Frontal cortex (tissue), 4 donors: ENCODE results near the gene TBC1D22B. TPM values are rescaled to one million over a fixed set of nuclear protein-coding genes. Genes with fewer than 3 reads are reported as not detected.

Experiments
- DNase-seq, 2 donors: peaks; one replicate each; pipeline ENCODE4 v3.0.0; 2012; ENCODE audit warnings: low spot score in 2 of 2
- FAIRE-seq: peaks from 2 replicates; lab custom pipeline; 2012; peaks lifted over from hg19 to GRCh38; lab: Jason Lieb, UNC
- total RNA-seq: library from RNA; depleted of rRNA; stranded (reverse); fragments of >200 nt; gene quantifications from one replicate; pipeline ENCODE4 v1.2.3, GENCODE V29; 2014
- donor health status: control.
- donor health status: control.
- donor health status: control.

The TBC1D22B gene, protein sequence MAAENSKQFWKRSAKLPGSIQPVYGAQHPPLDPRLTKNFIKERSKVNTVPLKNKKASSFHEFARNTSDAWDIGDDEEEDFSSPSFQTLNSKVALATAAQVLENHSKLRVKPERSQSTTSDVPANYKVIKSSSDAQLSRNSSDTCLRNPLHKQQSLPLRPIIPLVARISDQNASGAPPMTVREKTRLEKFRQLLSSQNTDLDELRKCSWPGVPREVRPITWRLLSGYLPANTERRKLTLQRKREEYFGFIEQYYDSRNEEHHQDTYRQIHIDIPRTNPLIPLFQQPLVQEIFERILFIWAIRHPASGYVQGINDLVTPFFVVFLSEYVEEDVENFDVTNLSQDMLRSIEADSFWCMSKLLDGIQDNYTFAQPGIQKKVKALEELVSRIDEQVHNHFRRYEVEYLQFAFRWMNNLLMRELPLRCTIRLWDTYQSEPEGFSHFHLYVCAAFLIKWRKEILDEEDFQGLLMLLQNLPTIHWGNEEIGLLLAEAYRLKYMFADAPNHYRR
- total RNA-seq = 8.2 TPM

GRCh38 chr6:37257634-37258404 lies at the start of gene TBC1D22B, which contains the start of gene TMEM217:
Gene TBC1D22B (plus strand): TSS chr6:37257772. CDS start chr6:37257918, 146 bp downstream.
Gene TMEM217 (minus strand): TSS chr6:37258144. CDS start chr6:37219030, 39,114 bp downstream.
- DNase-seq = peak; percentile 80 to 98
- peak; percentile 80 for FAIRE-seq

GRCh38 chr6:37207903-37208456 lies 49.6 kb upstream of the TBC1D22B start:
- FAIRE-seq = no peak

GRCh38 chr6:37208793-37209192 lies 48.8 kb upstream of the TBC1D22B start:
- no peak for FAIRE-seq
- DNase-seq = no peak

More at GRCh38 chr6:37207903-37208456, 49.6 kb upstream of the TBC1D22B start:
- peak in 1 of 2 donors; percentile 34 for DNase-seq

- DNase-seq (no peak), FAIRE-seq (no peak)
Observed at GRCh38 chr6:37209461-37210205, 47.9 kb upstream of the TBC1D22B start.

GRCh38 chr6:37210313-37210968 lies 47.1 kb upstream of the TBC1D22B start:
- FAIRE-seq = no peak
- DNase-seq = peak; percentile 54 to 76

GRCh38 chr6:37212268-37212667 lies 45.3 kb upstream of the TBC1D22B start:
- no peak for FAIRE-seq
- no peak for DNase-seq

DNA sequence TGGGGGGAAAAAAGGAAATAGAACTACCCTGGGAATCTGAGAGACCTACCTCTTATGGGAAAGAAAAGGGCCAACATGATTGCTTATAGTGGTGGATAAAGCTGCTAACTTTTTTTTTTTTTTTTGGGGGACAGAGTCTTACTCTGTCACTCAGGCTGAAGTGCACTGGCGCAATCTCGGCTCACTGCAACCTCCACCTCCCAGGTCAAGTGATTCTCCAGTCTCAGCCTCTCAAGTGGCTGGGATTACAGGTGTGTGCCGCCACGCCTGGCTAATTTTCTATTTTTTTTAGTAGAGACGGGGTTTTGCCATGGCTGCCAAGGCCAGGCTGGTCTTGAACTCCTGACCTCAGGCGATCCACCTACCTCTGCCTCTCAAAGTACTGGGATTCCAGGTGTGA lies 39.5 kb upstream of the TBC1D22B start:
- FAIRE-seq (no peak), DNase-seq (no peak)

- FAIRE-seq = no peak
- no peak for DNase-seq
Observed at GRCh38 chr6:37218511-37218910, 39.1 kb upstream of the TBC1D22B start.

DNA sequence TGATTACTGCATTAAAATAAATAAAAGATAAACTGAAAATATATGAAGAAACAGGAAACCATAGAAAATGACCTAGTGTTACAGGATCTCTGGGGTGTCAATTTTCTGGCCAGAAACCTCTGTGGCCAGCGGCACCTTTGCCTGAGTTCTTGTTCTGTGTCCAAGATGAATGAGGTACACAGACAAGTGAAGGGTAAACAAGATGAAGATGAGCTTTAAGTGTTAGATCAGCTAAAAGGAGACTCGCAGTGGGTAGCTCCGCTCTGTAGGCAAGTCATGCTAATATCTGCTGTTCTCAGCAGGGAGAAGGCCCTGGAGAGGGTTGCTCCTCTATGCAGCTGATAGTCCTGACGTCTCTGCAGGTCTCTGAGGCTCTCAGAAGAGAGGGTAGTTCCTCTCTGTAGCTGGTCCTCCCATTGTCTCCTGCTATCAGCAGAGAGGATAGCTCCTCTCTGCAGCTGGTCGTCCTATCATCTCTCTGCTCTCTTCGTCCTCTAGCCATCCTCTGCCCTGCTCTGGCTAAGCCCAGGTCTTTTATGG lies 35.9 kb upstream of the TBC1D22B start:
- DNase-seq (no peak), FAIRE-seq (no peak)

DNA sequence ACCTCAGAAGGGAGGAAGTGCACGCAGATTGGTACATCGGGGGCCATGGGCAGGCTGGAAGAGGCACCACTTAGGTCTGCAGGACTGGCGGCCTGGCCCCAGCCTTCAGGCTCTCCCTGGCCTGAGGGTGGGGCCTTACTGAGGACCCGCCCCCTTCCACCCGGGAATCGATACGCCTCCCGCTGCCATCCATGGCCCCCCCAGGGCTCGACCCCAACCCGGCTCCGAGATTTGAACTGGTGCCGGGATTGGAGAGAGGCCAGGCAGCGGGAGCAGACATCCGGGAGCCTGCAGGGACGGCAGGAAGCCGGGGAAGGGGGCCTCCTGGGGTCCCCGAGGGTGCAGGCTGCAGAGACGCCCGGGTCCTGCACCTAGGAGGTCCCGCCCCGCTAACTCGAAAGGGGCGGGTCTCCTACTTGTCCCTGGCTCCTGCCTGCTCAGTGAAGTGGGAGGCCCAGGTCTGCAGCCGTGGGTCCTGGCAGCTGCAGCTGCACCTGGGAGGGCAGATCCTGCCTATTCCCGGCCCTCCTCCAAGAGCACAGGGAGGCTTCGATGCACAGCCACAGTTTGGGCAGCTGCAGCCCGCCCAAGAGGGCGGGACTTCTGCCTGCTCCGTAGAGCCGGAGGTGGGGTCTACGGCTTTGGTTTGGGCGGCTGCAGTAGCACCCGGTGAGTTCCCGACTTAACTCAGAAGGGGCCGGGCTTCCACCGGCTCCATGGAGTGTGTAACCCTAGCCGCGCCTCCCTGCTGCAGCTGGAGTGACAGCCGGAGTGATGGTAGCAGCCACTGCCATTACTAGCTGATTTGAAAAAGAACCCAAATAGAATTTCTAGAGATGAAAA lies 35.2 kb upstream of the TBC1D22B start:
- FAIRE-seq (no peak), DNase-seq (peak; percentile 22 to 58)

DNA sequence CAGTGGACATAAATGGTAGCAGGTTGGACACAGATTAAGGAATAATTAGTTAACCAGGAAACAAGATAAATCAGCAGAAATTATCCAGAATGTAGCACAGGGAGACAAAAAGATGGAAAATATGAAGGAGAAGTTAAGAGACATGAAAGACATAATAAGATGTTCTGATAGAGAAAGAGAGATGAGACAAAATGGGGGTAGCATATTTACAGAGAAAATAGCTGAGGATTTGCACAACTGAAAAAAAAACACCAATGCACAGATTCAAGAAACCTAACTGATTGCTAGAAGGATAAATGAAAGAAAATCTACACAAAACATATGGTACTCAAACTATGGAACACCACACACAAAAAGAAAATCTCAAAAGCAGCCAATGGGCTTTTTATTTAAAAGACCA lies 34.6 kb upstream of the TBC1D22B start:
- FAIRE-seq = no peak
- no peak for DNase-seq

DNA sequence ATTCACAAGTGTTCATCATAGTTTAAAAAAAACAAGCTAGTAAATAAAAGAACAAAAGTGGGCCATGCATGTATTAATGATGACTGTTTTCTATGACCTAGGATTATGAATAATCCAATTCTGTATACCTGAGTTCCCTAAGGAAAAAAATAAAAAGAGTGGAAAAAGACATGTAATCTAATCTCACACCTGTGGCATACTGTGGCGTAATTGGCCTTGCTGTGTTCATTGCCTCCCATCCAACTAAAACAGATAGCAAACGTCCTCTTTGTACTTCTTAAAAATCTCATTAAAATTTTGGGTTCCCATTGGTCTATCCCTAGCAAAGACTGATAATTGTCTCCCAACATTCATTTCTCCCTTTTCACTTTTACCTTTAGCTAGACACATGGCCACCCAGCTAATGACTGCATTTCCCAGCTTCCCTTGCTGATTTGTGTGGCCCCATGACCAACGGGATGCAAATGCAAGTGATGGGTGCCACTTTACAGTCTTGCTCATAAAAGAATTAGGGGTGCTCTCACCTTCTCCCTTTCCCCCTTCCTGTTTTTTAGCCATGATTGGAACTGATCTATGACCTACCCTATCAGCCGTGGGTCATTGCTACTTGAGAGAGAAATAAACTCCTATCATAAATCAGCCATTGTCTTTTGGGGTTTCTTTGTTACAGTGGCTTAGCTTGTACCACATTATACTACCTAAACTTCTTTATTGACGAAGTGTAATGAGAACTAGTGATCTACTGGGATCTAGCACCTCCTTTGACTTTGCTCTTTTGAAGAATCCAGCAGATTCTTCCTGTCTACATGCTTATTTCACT lies 32.0 kb upstream of the TBC1D22B start:
- FAIRE-seq = no peak

DNA sequence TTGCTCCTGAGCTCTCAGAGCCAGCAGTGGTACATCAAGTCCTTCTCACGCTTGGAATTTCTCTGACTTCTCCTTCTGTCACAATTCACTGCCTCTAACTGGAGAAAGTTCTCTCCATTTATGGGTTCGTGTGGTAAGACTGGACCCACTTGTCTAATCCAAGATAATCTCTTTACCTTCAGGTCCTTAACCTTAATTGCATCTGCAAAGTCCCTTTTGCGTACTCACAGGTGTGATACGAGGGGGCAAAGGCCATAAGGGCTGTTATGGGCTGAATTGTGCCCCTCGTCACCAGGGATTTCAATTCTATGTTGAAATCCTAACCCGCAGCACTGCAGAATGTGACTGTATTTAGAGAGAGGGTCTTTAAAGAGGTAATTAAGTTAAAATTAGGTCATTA lies 27.5 kb upstream of the TBC1D22B start:
- no peak for FAIRE-seq
- no peak for DNase-seq

More for the DNA sequence above, 32.0 kb upstream of the TBC1D22B start:
- no peak for DNase-seq

- DNase-seq (no peak), FAIRE-seq (no peak)
Observed at GRCh38 chr6:37232430-37233017, 25.0 kb upstream of the TBC1D22B start.

- no peak for FAIRE-seq
- DNase-seq = no peak
Observed at GRCh38 chr6:37233541-37233940, 24.0 kb upstream of the TBC1D22B start.

DNA sequence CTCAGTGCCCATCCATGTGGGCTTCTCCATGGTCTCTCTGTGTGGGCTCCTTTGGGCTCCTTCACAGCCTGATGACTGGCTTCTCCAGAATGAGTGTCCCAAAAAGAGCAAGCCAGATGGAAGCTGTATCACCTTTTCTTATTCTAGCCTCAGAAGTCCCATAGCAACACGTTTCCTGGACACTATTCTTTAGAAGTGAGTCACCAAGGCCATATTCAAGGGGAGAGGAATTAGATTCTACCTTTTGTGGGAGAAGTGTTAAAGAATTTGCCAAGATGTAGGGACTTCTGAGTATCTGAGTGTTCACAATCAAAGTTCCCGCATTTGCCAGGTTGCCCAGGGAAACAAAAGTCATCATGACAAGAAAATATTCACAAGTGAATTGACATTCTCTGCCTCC lies 20.7 kb upstream of the TBC1D22B start:
- FAIRE-seq = no peak
- DNase-seq = no peak

DNA sequence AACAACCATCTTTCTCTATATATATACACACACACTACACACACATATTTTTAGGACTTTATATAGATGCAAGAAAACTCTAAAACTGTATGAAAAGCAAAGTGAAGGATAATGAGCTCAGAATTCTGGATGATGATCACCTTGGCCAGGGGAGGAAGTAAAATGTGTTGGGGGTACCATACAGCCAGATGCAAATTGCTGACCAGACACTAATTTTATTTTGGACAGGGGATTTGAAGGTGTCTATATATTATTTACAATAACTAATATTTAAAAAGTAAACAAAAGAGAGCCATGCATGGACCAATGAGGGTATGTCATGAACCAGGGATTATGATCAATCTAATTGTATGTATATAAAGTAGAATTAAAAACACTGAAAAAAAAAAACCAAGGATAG lies 19.8 kb upstream of the TBC1D22B start:
- FAIRE-seq = no peak
- no peak for DNase-seq
